HuH-7.5 (cell line): ENCODE measurements around the gene GADL1.

Experiments
- DNase-seq: peaks from one replicate; pipeline ENCODE4 v3.0.0; 2011; ENCODE audit warnings: low spot score

The GADL1 gene, protein sequence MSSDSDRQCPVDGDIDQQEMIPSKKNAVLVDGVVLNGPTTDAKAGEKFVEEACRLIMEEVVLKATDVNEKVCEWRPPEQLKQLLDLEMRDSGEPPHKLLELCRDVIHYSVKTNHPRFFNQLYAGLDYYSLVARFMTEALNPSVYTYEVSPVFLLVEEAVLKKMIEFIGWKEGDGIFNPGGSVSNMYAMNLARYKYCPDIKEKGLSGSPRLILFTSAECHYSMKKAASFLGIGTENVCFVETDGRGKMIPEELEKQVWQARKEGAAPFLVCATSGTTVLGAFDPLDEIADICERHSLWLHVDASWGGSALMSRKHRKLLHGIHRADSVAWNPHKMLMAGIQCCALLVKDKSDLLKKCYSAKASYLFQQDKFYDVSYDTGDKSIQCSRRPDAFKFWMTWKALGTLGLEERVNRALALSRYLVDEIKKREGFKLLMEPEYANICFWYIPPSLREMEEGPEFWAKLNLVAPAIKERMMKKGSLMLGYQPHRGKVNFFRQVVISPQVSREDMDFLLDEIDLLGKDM

DNA sequence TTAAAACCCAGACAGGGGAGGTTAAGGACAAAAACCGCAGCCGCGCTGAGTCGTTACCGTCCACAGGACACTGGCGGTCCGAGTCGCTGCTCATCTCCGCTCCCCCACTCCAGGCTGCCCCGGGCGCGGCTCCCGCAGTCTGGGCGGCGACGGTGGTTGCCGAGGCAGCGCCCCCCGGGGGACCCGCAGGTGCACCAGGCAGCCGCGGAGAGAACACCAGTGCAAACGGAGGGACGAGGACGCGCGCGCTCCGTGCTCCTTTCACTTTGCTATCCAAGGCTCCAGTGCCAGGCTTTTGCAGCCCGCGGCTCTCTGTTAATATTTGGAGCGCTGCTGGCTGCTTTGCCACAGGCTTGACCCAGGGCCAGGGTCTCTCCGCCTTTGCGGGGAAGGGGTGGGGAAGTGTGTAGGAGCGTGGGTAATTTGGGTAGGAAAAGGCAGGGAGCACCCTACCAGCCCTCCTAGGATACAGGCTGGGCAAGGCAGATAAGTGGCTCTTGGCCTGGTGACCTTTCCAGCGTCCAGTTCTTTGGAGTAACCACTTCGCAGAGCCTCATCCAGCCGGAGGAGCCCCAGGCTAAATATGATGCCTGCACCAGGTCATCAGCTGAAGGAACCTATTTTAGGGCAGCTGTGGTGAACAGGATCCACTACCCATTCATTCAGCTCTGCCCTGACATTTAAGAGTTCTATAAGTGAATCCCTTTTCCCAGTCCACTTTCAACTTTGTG lies at the start of gene GADL1:
Gene GADL1 (minus strand): TSS at position 141 of the 731 bp plus-strand sequence. CDS start 47 bp downstream, at position 94.
- DNase-seq = peak; percentile 32

DNA sequence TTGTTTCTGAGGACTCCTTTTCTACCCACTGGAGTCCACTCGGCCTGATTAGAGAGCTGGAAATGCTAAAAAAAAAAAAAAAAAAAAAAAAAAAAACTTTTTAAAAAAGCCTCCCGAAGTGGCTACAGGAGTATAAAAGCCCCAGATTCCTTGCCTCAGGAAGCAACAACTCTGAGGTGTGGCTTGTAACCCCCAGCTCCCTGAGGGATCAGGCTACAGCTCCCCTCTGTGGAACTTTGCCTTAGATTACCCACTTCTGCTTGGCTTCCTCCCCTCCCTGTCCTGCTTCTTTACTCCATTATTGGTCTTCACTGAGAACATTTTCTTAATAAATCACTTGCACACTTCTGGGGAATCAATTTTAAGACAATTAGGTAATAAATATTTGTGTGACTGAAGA lies 49.7 kb upstream of the GADL1 start:
- DNase-seq = no peak

DNA sequence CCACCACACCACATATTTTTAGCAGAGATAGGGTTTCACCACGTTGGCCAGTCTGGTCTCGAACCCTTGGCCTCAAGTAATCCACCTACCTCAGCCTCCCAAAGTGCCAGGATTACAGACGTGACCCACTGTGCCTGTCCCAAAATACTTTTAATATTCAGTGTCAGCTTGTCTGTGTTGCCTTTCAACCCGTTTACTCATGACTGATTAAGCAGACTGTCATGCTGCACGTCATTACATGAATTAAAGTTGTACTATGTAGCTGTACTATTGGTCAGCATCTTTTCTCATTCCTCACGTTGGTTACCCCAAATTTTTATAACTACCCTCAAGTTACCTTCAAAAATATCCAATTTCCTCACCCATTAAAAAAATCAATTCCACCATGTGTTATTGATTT lies 48.7 kb upstream of the GADL1 start:
- DNase-seq = no peak

DNA sequence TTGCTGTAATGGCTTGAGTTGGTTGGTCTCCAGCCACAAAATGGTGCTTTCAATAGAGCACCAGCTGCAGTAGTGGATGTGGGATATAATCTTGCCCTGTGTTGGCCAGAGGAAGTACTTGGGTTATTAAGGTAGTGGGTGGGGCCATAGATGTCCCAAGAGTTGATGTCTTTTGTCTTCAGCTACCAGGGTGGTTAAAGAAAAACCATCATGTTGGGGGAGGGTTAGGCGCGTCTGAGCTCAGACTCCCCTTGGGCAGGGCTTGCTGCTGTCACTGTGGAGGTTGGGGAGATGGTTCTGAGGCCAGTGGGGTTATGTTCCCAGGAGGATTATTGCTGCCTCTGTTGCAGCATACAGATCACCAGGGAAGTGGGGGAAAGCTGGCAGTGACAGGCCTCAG lies 46.9 kb upstream of the GADL1 start:
- DNase-seq = no peak

DNA sequence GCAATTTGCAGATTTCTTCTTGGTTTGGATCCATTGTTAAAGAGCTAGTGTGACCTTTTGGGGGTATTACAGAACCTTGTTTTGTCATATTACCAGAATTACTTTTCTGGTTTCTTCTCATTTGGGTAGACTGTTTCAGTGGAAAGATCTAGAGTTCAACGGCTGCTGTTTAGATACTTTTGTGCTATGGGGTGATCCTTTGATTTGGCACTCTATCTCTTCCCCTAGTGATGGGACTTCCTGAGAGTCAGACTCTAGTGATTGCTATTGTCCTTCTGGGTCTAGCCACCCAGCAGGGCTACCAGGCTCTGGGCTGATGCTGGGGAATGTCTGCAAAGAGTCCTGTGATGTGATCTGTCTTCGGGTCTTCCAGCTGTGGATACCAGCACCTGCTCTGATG lies 46.3 kb upstream of the GADL1 start:
- no peak for DNase-seq

DNA sequence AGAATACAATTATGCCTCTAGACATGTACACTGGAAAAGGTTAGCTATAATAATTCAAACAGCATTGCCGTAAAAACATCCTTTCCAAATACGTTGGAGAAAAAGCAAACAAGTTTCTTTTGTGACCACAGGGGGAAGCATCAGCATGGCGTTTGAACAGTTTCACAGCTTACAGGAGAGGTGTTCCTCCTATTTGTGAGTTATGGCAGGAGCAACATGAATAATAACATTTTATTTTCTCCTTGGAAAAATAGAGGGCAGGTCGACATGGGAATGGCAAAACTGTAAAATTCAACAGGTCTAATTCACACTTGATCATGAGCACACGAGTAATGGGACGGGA lies 39.7 kb upstream of the GADL1 start:
- DNase-seq = peak; percentile 29

DNA sequence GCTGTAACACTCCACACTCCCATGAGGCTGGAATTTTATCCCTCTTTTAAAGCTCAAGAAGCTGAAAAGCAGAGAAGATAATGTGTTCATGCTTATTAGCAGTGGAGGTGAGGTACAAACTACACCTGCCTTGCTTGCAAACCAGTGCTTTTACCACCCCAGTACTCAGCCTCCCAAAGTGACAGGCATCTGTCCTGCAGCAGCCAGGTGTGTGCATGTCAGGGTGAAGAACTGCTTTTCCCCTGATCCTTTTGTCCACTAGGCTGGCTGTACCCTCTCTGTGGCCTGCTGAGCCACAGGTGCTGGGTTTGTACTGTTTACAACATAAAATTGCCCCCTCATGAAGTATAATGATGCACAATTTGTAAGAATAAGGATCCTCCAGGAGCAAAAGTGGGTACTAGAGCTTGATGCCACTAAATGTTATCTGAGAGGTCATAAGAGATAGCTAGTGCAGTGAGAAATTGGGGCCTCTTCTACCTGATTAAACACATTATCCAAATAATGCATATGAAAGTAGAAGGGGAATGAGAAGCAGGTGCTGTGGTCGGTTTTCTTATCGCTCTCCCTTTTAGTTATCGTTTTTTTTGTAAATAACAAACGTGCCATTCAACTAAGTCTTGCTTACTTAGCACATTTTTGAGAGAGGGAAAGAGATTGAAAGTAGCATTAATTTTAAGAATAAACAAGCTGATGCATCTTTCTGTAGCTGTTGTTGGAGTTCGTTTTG lies 39.2 kb upstream of the GADL1 start:
- no peak for DNase-seq

DNA sequence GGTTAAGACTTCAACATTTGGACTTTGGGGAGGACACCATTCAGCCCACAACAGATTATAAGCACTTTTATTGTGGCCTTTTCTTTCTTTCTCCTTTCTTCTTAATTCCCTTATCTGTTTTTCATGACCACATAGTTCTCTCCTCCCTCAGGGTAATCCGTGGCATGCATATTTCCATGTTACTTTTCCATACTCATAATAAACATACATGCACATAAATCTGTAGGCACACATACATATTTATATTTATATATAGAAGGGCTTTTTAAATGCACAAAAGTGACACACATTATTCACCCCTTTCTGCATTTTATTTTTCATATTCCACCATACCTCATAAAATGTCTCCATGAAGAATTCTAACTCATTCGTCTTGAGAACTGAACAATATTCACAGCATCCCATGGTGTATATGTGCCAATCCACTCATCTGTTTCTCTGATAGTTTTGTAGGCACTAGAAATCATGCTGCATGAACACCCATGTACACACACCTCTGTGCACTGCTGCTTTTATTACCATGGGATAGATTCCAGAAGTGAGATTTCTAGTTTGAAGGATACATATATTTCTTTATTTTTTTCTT lies 38.1 kb upstream of the GADL1 start:
- DNase-seq = no peak

DNA sequence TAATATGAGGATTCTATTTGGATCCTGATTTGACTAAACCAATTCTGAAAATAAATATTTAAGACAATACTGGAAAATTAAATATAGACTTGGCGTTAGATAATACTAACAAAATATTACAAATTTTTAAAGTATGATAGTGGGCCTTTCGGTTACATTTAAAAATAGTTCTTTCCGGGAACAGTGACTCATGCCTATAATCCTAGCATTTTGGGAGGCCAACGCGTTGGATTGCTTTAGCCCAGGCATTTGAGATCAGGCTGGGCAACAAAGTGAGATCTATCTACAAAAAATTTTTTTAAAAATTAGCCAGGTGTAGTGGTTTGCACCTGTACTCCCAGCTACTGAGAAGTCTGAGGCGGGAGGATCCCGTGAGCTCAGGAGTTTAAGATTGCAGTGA lies 30.3 kb upstream of the GADL1 start:
- no peak for DNase-seq

DNA sequence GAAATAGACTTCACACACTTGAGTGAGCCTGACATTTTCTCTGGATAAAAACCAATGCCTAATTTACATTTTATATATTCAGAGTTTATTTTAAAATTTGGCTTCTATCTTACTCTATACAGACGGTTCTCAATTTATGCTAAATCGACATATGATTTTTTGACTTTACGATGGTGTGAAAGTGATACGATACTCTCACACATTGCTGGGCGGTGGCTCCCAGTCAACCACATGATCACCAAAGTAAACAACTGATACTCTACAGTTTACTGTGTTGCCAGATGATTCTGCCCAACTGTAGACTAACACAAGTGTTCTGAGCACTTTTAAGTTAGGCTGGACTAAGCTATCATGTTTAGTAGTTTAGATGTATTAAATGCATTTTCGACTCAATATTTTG lies 25.1 kb upstream of the GADL1 start:
- no peak for DNase-seq

DNA sequence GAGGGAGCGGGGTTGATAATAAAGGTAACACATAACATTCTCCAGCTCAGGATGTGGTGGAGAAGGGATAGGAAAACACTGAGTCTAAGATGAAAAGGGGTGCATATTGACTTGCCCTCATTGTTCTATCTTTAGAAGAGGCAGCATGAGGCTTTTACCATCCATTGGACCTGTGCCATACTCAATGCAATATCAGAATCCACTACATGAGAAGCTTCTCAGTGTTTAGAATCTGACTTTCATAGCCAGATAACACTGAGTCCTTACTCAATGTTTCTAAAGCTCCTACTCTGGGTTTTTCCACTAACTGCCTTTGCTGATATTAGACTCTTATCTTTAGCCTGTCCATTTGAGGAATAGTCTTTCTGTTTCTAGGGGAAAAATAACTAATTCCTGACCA lies 24.3 kb upstream of the GADL1 start:
- no peak for DNase-seq

DNA sequence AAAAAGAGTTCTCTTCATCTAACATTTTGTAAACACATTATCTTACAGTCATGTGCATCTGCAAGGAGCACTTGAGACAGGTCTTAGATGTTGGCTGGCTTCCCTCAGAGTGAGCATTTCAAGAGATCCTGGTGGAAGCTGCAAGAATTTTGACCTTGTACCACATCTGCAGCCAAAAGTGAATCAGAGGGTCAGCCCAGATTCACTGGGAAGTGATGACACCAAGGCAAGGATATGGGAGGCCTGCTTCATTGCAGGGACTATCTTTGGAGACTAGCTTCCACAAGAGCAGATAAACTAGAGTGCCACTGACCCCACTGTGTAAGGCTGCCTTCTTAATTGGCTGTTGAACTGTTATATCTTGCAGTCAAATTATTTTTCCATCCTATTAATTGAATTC lies 21.3 kb upstream of the GADL1 start:
- no peak for DNase-seq

DNA sequence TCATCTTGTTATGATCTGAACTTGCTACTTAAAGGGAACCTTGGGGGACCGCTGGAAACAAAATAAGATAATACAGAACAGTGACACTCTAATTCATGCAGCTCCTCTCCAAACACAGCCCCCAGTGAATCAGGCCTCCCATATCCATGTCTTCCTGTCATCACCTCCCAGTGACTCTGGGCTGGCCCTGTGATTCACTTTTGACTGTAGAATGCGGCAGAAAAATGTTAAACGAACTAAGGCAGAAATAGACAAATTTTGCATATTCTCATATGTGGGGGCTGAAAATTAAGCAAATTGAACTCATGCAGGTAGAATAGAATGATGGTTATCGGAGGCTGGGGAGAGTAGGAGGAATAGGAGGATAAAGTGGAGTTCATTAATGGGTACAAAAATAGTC lies 20.2 kb upstream of the GADL1 start:
- no peak for DNase-seq

DNA sequence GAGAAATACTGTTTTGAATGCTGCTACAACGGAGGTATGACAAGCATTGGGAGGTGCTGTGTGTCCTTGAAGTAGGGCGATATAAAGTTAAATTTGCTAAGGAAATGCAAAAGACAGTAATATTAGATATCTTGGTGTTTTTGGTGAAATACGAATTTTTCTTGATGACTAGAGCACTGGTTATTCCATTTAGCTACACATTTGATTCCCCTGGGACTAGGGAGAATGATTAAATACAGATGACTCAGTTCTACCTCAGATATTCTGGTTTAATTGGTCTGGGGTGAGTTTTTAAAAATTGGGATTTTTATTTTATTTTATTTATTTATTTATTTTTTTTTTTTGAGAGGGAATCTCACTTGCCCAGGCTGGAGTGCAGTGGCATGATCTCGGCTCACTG lies 18.7 kb upstream of the GADL1 start:
- DNase-seq = no peak

DNA sequence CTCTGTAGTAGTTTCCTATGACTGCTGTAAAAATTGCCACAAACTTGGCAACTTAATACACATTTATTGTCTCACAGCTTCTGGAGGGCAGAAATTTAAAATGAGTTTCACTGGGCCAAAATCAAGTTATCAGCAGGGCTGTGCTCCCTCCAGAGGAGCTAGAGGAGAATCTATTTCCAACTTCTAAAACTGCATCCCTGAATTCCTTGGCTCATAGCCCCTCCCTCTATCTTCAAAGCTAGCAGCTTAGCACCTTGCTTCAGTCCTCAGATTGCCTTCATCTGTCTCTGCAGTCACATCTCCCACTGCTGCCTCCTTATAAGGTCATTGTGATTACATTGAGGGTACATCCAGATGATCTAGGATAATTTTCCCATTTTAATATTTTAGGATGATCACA lies 17.8 kb upstream of the GADL1 start:
- no peak for DNase-seq

DNA sequence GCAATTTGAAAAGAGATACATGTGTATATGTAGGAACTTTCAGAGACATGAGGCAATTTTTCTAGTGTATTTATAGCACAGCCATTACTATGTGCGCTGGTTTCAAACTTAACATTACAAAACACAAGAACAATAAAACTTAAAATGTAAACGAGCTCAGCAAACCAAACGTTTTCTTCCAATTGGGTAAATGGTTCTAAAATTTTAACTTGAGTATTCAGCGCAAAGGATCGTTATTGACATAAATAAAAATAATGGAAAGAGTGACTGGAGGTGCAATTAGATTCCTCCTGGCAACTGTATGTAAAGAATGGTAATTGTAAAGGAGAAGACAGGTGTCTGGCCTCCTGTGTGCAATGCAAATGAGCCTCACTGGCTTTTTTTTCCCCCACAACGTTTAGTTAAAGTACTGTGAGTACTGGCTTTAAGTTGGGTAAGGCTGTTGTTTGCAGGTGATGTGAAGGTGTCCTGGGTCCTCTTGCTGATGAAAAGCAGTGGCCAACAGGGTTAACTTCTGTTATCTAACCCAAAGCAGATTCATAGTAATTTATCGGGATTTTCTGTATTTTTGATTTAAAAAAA lies 14.1 kb upstream of the GADL1 start:
- DNase-seq = no peak

DNA sequence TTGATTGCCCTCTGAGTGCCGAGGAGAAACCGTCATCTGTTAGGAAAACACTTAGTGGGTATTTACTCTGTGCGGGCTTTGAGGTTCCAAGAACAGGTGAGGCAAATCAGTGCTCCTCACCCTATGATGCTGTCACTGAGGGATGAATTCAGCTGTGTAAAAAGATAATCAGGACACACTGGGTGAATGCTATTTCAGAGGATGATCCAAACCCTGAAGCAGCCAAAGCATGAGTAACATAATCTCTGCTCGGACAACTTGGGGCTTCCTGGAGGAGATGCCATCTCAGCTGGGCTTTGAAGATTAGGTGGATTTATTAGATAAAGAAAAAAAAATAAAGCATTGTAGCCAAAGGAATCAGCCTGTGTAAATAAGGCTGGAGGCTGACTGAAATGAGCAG lies 10.5 kb upstream of the GADL1 start:
- DNase-seq = no peak

DNA sequence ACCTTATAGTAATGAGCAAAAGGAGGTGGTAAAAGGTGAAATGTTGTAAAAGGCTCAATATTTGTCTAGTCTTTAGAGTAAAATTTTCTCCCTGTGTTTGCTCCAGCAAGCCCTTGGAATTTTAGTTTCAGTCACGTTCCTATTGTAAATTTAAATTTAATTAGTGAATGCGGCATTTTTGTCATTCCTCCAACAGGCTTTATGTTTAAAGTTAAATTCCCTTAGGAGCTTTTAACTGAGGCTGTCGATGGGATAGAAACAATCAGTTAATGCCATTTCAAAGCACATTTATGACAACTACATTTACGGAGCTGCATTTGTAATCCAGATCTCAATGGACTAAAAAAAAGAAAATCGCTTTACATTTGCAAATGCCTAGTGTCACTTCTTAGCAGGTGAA lies 868 bp upstream of the GADL1 start:
- no peak for DNase-seq

DNA sequence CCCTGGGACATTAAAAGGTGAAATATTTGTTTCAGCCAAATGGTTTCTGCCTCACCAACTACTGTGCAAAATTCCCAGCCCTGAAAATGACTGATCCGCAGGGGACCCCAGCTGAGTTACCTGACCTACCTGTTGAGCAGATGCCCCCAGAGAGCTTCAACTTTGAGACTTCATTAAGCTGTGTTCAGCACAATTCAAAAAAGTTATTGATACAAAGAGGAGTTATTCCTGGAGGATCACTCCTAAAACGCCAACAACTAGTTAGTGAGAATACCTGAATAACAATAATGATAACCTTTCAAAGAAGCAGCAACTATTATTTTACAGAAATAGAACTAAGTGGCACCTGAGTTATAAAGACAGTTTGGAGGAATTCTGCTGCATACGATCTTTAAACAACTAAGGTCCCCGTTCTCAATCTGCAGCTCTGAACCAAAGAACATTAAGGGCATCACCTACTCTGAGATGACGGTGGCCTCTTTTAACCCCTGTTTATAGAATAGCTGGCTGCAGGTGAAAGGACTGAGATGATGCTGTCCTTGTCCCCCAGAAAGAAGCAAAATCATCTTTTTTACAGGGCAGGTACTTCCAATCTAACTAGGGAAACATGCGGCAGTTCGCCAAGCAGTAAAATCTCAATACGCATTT lies 659 bp downstream of the GADL1 start:
- DNase-seq = peak; percentile 8

DNA sequence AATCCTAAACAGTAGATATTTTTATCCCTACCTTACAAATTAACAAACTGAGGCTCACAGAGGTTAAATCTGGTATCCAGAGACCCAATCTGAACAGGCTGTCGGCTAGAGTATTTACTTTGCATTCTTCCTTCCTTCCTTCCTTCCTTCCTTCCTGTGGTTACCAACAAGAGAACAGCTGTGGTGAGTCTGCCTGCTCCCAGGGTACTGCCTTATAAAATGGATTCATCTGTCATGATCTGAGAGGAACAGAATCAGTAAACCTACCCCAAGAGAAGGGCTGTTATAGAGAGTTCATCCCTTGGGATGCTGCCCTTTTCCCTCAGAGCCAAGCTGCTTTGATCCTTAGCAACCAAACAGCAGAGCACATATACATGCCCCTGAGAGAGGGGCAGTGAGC lies 3.6 kb downstream of the GADL1 start:
- DNase-seq = no peak

DNA sequence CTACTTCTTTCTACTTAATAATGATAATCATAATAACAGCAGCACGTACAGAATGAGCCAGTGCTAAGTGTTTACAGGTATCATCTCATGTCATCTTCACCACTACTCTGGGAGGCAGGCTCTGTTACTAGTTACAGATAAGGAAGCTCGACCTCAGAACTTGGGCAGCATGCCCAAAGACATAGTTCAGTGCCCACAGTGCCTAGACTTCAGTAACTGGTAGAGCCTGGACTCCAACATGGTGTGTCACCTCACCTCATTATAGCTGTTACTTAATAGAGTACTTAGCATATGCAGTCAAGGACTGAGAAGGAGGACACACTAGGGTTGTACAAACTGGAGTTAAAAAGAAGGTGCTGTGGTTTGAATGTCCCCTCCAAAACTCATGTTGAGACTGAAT lies 7.6 kb downstream of the GADL1 start:
- no peak for DNase-seq

DNA sequence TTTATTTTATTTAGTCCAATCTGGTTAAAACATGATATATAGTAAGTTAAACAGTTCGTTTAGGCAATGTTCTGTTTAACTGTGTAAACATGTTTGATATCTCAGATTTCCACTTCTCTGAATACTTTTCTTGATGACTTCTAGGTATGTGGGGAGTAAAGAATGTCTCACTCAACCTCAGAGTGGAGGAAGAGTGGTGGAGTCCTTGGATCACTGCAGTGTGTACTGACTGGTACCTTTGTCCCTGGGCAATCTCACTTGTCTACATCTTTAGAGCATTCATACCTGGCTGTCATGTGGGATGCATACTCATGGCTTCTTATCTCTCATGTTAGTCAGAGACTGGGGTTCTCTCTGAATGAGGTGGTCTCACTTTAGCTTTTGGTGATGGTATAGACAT lies 15.6 kb downstream of the GADL1 start:
- DNase-seq = no peak
